MM.1S (cell line): ENCODE measurements around the gene MRPS24.

Experiments used
- DNase-seq: peaks from one replicate; pipeline ENCODE4 v3.0.0-alpha.2; 2015
- H2AFZ ChIP-seq: fragments of 300-600 bp; sonication (generic); 2 replicates; pipeline ENCODE4 v1.6.0; 2016; ENCODE audit warnings: antibody characterized with exemption, low read length
- H3F3A ChIP-seq: fragments of 300-600 bp; sonication (generic); 2 replicates; pipeline ENCODE4 v1.6.1; 2016; ENCODE audit warnings: mild to moderate bottlenecking, antibody characterized with exemption, low read length, moderate library complexity, mixed read lengths; ENCODE audit not compliant: insufficient read depth
- H3K27ac ChIP-seq: fragments of 300-600 bp; sonication (generic); 2 replicates; pipeline ENCODE4 v1.5.1; 2016; ENCODE audit warnings: mild to moderate bottlenecking, low read length
- H3K27me3 ChIP-seq: fragments of 300-600 bp; sonication (generic); replicated peaks from 2 replicates; pipeline ENCODE4 v1.6.0; 2016; ENCODE audit warnings: low read length; ENCODE audit not compliant: insufficient read depth
- H3K36me3 ChIP-seq: fragments of 300-600 bp; sonication (generic); replicated peaks from 2 replicates; pipeline ENCODE4 v1.6.1; 2016; ENCODE audit warnings: mild to moderate bottlenecking, low read length, mixed read lengths; ENCODE audit not compliant: insufficient read depth
- H3K4me1 ChIP-seq: fragments of 300-600 bp; sonication (generic); 2 replicates; pipeline ENCODE4 v1.6.1; 2016; ENCODE audit warnings: low read length, mixed read lengths
- H3K4me2 ChIP-seq: fragments of 300-600 bp; sonication (generic); 2 replicates; pipeline ENCODE4 v1.6.0; 2016; ENCODE audit warnings: low read depth, low read length
- H3K4me3 ChIP-seq: fragments of 300-600 bp; sonication (generic); 2 replicates; pipeline ENCODE4 v1.5.1; 2016; ENCODE audit warnings: low read length, mixed read lengths
- H3K79me2 ChIP-seq: fragments of 300-600 bp; sonication (generic); 2 replicates; pipeline ENCODE4 v1.6.1; 2016; ENCODE audit warnings: mixed run types, low read length, mixed read lengths
- H3K9ac ChIP-seq: fragments of 300-600 bp; sonication (generic); 2 replicates; pipeline ENCODE4 v1.6.1; 2016; ENCODE audit warnings: low read length, mixed read lengths
- H3K9me2 ChIP-seq: fragments of 300-600 bp; sonication (generic); replicated peaks from 2 replicates; pipeline ENCODE4 v1.6.1; 2016; ENCODE audit warnings: mild to moderate bottlenecking, low read length, mixed read lengths; ENCODE audit not compliant: insufficient read depth
- H3K9me3 ChIP-seq: fragments of 300-600 bp; sonication (generic); replicated peaks from 2 replicates; pipeline ENCODE4 v1.6.1; 2016; ENCODE audit warnings: mild to moderate bottlenecking, low read length, mixed read lengths; ENCODE audit not compliant: insufficient read depth
- H4K20me1 ChIP-seq: fragments of 300-600 bp; sonication (generic); 2 replicates; pipeline ENCODE4 v1.6.1; 2016; ENCODE audit warnings: mild to moderate bottlenecking, low read length, moderate library complexity, mixed read lengths; ENCODE audit not compliant: insufficient read depth
- CTCF ChIP-seq: fragments of 300-600 bp; sonication (generic); IDR thresholded peaks from 2 replicates; pipeline ENCODE4 v1.5.1; 2016; ENCODE audit warnings: antibody characterized with exemption, low read length, mixed read lengths
- EZH2 ChIP-seq: fragments of 300-600 bp; sonication (generic); optimal IDR thresholded peaks from 2 replicates; pipeline ENCODE3; 2017; ENCODE audit warnings: low read depth, mild to moderate bottlenecking, antibody characterized with exemption, low read length, mixed read lengths
- EZH2phosphoT487 ChIP-seq: fragments of 300-600 bp; sonication (generic); IDR thresholded peaks from 2 replicates; pipeline ENCODE4 v1.6.1; 2018; ENCODE audit warnings: antibody characterized with exemption, low read length

The MRPS24 gene

GRCh38 chr7:43891069-43891955, 22.0 kb upstream of the MRPS24 start:
- Histone ChIP-seq H3K4me2 (no peak overlapping the region), H3K9ac (no peak overlapping the region), H4K20me1 (no peaks in the 10 kb centered on the region)

GRCh38 chr7:43890468-43890867, 21.2 kb upstream of the MRPS24 start:
- H2AFZ ChIP-seq = no peak overlapping the region
- H3K9ac ChIP-seq = no peak overlapping the region
- no peaks in the 10 kb centered on the region for H3K27me3 ChIP-seq
- no peaks in the 10 kb centered on the region for H3K4me1 ChIP-seq
- H3K4me3 ChIP-seq = no peak overlapping the region
- no peaks in the 10 kb centered on the region for H3K9me2 ChIP-seq
- TF ChIP-seq CTCF (no peak), EZH2phosphoT487 (no peak), EZH2 (no peak)
- H4K20me1 ChIP-seq = no peaks in the 10 kb centered on the region
- peaks cover 66% of the 10 kb centered on the region for H3K79me2 ChIP-seq
- H3K27ac ChIP-seq = no peak overlapping the region
- H3K9me3 ChIP-seq = no peaks in the 10 kb centered on the region
- no peaks in the 10 kb centered on the region for H3F3A ChIP-seq
- no peak overlapping the region for H3K4me2 ChIP-seq
- no peaks in the 10 kb centered on the region; the same call in 1 of the 2 replicates for H3K36me3 ChIP-seq
- no peak for DNase-seq

More at GRCh38 chr7:43891069-43891955, 22.0 kb upstream of the MRPS24 start:
- TF ChIP-seq EZH2phosphoT487 (no peak), CTCF (no peak), EZH2 (no peak)
- H3K27me3 ChIP-seq = no peaks in the 10 kb centered on the region
- H2AFZ ChIP-seq = no peak overlapping the region
- H3K79me2 ChIP-seq = peaks cover 74% of the 10 kb centered on the region
- H3K9me3 ChIP-seq = no peaks in the 10 kb centered on the region
- DNase-seq = no peak
- no peaks in the 10 kb centered on the region for H3K36me3 ChIP-seq
- H3K4me1 ChIP-seq = no peaks in the 10 kb centered on the region
- H3K4me3 ChIP-seq = no peak overlapping the region
- H3K27ac ChIP-seq = no peak overlapping the region
- no peaks in the 10 kb centered on the region for H3K9me2 ChIP-seq
- H3F3A ChIP-seq = no peaks in the 10 kb centered on the region

GRCh38 chr7:43888993-43889945, 20.0 kb upstream of the MRPS24 start:
- H3K4me1 ChIP-seq = no peaks in the 10 kb centered on the region
- no peak overlapping the region for H3K9ac ChIP-seq
- H3K79me2 ChIP-seq = peaks cover 54% of the 10 kb centered on the region
- no peak overlapping the region for H3K27ac ChIP-seq
- no peak for DNase-seq
- no peaks in the 10 kb centered on the region for H3K27me3 ChIP-seq
- H3K9me3 ChIP-seq = no peaks in the 10 kb centered on the region
- no peak overlapping the region for H2AFZ ChIP-seq
- no peaks in the 10 kb centered on the region for H3F3A ChIP-seq
- no peak for TF ChIP-seq CTCF
- no peak for TF ChIP-seq EZH2
- no peak for TF ChIP-seq EZH2phosphoT487
- no peak overlapping the region for H3K4me3 ChIP-seq
- no peaks in the 10 kb centered on the region for H4K20me1 ChIP-seq
- H3K9me2 ChIP-seq = no peaks in the 10 kb centered on the region
- H3K36me3 ChIP-seq = no peaks in the 10 kb centered on the region; the same call in 1 of the 2 replicates
- H3K4me2 ChIP-seq = no peak overlapping the region
